GM19395 (cell line): Measurements from ENCODE around the gene ATP8B1.

Experiments
- ATAC-seq: cut with Tn5 transposase; IDR thresholded peaks from one replicate; pipeline ENCODE4 v1.9.1; 2021; ENCODE audit warnings: mild to moderate bottlenecking, moderate library complexity; ENCODE audit not compliant: unreplicated experiment

The ATP8B1 gene

GRCh38 chr18:57631697-57632096 is 171.4 kb downstream of the ATP8B1 start:
- ATAC-seq: no peak

GRCh38 chr18:57630754-57631595 is 172.1 kb downstream of the ATP8B1 start:
- peak; percentile 53 for ATAC-seq

- peak; percentile 91 for ATAC-seq
Measured at GRCh38 chr18:57630002-57630753, 172.9 kb downstream of the ATP8B1 start.

GRCh38 chr18:57629422-57629821 is 173.7 kb downstream of the ATP8B1 start:
- ATAC-seq: no peak

GRCh38 chr18:57627488-57627887 is 175.6 kb downstream of the ATP8B1 start:
- ATAC-seq: no peak

- no peak for ATAC-seq
Measured at GRCh38 chr18:57624988-57625387, 178.1 kb downstream of the ATP8B1 start.

GRCh38 chr18:57621246-57621604 is 181.9 kb downstream of the ATP8B1 start:
- ATAC-seq: peak; percentile 11

GRCh38 chr18:57619876-57620275 is 183.2 kb downstream of the ATP8B1 start:
- no peak for ATAC-seq

- ATAC-seq: no peak
Measured at GRCh38 chr18:57618910-57619309, 184.2 kb downstream of the ATP8B1 start.

- no peak for ATAC-seq
Measured at GRCh38 chr18:57603871-57604270, 199.2 kb downstream of the ATP8B1 start.
